GM18873 (cell line): Measurements from ENCODE around the gene RPL18A.

Source experiments
- ATAC-seq: cut with Tn5 transposase; IDR thresholded peaks from one replicate; pipeline ENCODE4 v1.9.1; 2021; ENCODE audit warnings: mild to moderate bottlenecking, moderate library complexity, moderate number of reproducible peaks; ENCODE audit not compliant: unreplicated experiment, low FRiP score

The RPL18A gene

GRCh38 chr19:17859533-17860330 lies at the start of gene RPL18A:
TSS of gene RPL18A (plus strand) at chr19:17859910. CDS start at chr19:17859957, 47 bp downstream.
- ATAC-seq = peak; percentile 95

DNA sequence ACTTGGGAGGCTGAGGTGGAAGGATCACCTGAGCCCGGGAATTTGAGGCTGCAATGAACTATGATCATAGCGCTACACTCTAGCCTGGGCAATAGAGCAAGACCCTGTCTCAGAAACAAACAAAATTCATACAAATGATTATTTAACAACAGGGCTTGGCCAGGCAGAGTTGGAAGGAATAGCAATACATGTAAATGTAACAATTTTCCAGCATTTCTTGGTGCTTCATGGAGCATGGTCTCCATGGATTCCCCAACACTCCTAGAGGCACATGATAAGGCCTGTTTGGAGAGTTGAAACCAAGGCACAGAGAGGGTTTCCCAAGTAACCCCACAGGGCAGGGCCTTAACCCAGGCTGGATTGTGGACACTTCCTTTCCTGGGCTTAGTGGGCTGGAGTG lies 48.6 kb upstream of the RPL18A start:
- ATAC-seq = no peak

DNA sequence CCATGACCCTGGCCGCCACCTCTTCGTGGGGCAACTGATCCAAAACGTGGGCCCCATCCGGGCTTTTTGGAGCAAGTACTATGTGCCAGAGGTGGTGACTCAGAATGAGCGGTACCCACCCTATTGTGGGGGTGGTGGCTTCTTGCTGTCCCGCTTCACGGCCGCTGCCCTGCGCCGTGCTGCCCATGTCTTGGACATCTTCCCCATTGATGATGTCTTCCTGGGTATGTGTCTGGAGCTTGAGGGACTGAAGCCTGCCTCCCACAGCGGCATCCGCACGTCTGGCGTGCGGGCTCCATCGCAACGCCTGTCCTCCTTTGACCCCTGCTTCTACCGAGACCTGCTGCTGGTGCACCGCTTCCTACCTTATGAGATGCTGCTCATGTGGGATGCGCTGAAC lies 48.0 kb upstream of the RPL18A start:
- no peak for ATAC-seq

DNA sequence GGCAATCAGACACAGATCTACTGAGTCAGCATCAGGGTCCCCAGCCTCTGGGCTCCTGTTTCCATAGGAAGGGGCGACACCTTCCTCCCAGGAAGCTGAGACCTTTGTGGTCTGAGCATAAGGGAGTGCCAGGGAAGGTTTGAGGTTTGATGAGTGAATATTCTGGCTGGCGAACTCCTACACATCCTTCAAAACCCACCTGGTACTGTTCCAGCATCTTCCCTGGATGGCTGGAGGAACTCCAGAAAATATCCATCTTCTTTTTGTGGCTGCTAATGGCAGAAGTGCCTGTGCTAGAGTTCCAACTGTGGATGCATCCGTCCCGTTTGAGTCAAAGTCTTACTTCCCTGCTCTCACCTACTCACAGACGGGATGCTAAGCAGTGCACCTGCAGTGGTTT lies 47.6 kb upstream of the RPL18A start:
- ATAC-seq = no peak

DNA sequence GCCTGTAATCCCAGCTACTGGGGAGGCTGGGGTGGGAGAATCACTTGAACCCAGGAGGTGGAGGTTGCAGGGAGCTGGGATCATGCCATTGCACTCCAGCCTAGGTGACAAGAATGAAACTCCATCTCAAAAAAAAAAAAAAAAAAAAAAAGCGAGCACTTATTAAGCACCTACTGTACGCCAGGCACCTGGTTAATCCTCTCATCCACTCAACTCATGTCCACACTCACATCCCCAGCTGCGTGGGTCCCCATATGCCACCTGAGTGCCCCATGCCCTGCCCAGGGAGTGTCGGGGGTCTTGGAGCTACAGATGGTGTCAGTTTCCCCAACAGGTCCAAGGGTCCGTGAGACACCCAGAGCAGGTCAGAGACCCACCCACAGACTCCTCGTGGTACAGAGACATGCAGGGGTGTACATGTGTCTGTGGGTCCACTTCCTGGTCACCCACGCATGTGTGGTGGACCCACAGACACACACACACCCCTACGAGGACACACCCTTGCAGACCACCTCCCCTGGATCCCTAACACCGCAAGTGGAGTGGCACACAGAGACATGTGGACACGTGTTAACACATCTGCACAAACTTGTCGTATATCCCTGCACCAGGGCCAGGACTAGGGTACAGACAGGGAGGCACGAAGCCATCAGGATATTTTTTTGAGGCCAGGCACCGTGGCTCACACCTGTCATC lies 41.9 kb upstream of the RPL18A start:
- ATAC-seq = no peak

DNA sequence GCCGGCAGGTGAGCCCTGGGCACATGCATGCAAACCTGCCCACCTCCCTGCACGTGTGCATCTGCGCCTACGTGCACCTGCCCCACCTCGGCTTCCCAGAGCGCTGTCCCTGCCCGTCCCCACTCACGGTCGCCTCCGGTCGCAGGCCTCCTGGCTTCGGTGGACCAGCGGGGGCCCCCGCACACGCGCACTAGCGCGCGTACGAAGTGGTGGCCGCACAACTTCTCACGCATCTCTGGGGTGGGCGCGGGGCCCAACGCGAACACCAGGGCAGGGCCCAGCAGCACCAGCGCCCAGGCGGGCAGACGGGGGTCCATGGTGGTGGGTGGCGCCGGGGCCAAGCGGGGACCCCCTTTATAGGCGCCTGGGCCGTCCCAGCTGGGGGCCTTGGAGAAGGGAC lies 38.5 kb upstream of the RPL18A start, which contains the start of gene INSL3:
INSL3 (minus strand) TSS at position 330 of the 400 bp plus-strand sequence; CDS start at position 317, 13 bp downstream.
- no peak for ATAC-seq

- no peak for ATAC-seq
These were observed 35.4 kb upstream of the RPL18A start for GRCh38 chr19:17824339-17824738.

- ATAC-seq = no peak
These were observed 33.1 kb upstream of the RPL18A start for GRCh38 chr19:17826508-17827056.

GRCh38 chr19:17829855-17830566 lies 29.7 kb upstream of the RPL18A start:
- ATAC-seq = no peak

DNA sequence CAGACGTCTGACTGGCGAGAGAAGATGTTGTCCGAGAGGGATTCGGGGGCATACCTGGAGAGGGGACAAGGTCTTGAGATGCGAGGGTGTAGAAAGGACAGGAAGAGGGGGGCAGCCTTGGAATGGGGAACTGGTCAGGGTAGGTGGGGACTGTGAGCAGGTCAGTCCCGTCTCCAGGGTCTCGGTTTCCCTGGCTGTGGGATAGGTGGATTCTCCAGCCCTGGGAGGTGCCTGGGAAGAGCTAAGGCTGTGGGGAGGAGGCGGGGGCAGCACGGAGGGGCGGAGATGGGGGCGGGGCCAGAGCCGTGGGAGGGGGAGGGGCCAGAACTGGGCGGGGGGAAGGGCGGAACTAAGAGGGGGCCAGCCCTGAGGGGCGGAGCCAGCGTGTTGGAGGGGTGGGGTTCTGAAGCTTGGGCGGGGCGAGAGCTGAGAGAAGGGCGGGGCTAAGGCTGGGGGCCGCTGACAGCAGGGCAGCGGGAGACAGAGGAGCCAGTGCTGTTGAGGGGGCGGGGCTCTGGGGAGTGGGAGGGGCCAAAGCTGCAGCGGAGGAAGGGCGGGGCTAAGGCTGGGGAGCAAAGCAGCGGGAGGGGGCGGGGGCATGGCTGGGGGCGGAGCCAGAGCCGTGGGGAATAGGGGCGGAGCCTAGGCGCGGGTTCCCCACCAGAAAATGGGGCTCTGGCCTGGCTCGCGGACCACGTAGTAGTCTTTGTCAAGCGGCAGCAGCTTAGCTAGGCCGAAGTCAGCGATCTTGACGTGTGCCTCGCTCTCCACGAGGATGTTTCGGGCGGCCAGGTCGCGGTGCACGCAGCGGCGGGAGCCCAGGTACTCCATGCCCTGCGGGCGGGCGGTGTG lies 28.9 kb upstream of the RPL18A start:
- ATAC-seq = no peak

DNA sequence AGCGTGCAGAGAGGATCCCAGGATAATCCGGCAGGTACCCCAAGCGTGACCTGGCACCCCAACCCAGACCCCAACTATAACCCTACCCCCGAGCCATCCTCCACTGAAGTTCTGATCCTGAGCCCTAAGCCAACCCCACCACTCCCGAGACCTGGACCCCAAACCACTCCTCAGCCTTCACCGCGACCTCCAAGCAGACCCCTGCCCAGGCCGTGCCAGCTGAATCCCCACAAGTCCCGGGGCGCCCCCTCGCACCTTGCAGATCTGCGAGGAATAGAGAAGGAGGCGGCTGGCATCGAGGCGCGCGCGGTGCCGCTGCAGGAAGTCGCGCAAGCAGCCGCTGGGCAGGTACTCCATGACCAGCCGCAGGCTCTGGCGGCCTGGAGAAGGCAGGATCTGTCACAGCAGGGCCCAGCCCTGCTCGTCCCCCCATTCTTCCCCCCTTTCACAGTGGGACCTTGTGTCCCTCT lies 28.3 kb upstream of the RPL18A start:
- ATAC-seq = no peak

DNA sequence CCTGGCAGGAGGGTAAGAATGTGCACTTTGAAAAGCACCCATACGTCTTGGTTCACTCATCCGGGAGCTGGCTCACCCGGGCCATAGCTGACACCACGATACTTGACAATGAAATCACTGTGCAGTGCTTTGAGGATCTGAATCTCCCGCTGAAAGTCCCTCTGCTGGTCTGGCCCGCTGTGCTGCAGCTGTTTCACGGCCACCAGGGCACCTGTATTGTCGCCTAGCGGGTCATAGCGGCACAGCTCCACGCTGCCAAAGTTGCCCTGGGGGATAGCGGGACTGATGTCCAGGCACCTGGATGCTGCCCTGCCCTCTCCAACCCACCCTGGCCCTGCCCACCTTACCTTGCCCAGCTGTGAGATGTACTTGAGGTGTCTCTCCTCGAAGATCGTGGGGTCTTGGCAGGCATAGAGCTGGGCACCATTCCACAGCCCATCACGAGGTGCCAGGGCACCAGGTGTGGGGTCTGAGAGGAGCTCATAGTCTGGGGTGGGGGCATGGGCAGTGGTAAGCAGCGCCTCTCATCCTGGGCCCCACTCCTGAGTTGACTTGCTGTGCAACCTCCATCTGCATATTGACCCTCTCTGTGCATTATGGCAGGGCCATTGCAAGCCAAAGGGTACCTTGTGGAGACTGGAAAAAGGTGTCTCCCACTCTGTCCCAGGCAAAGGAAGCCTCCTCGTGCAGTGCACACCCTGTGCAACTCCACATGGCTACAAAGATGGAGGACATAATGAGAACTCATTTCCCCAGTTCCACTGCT lies 27.1 kb upstream of the RPL18A start:
- no peak for ATAC-seq

DNA sequence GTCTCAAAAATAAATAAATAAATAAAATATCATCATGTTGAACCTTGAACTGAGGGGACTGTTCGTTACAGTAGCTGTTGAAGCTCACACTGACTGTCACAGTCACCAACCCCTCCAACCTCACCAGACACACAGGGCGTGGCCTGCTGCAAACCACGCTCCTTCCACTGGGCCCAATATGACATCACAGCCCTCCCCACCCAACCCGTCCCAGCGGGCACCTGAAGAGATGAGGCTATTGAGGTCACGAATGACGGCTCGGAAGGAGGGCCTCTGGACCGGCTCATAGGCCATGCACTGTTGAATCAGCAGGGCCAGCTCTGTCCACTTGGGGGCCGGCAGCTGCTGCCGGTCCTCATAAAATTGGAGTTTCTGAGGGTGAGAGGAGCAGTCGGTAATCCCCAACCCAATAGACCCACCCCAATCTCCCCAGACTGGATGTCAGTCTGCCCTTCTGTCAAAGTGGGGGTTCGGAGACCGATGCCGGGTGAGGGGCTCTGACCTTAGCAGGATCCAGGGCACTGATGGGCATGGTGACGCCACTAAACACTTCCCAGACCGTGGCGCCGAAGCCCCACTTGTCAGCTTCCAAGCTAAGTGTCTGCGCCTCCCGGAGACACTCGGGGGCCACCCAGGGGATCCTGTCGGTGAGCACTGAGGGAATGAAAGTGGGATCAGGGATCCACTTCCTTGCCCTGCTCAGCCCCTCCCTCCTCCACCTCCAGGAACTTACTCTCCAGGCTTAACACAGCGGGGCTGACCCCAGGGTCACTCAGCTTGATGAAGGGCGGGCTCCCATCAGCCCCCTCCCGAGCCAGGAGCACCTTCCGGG lies 25.1 kb upstream of the RPL18A start:
- ATAC-seq = no peak

- ATAC-seq = no peak
These were observed 24.3 kb upstream of the RPL18A start for GRCh38 chr19:17835182-17836006.

GRCh38 chr19:17836530-17836929 lies 23.2 kb upstream of the RPL18A start:
- no peak for ATAC-seq

DNA sequence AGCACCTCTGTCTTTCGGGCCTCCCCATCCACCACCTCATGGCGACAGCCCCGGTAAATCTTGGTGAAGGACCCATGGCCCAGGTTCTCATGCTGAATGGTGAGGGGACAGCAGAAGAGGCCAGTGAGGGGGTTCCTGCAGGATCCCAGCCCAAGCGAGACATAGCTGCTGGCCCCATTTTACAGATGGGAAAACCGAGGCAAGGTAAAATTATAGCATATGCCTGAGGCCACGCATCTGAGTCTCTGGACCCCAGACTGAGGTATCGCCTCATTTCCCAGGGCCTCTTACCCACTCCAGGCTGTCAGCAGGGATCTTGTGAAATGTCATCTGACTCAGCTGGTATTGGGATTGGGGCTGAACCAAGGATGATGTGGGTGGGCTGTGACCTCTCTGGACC lies 21.7 kb upstream of the RPL18A start:
- ATAC-seq = no peak

- no peak for ATAC-seq
These were observed 19.7 kb upstream of the RPL18A start for GRCh38 chr19:17840019-17840418.
